ENCODE data around the gene SSPN. TPM values are rescaled to one million over a fixed set of nuclear protein-coding genes. Genes with fewer than 3 reads are reported as not detected.

The SSPN gene, protein sequence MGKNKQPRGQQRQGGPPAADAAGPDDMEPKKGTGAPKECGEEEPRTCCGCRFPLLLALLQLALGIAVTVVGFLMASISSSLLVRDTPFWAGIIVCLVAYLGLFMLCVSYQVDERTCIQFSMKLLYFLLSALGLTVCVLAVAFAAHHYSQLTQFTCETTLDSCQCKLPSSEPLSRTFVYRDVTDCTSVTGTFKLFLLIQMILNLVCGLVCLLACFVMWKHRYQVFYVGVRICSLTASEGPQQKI
- 0.33 to 0.84 TPM (median 0.58 TPM) in 5 replicates for total RNA-seq (2022; extraction: Qiagen RNA extraction; ENCODE audit: low read depth)

DNA sequence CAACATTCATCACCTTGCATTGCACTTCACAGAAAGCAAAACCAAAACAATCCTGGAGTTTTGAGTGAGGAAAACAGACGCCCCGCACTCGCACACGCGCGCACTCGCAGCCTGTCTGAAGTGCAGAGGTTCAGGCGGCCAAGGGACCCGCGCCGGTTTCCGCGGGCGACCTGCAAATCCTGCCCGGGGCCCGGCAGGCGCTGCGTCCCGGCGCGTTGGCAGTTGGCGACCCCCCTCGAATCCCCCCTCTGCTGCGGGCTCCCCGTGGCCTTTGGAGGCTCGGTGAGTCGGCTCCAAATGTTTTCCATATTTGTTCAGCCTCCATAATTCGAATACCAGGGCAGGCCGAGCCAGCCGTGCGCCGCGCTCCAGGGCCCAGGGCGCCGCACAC lies at the start of gene SSPN:
Gene SSPN (plus strand): TSS at position 324 of the 391 bp plus-strand sequence. CDS start 100 bp downstream, outside the sequence.

Other genes with a start within 250 kb of the SSPN start
- 6.0 to 13.0 TPM (median 8.9 TPM) in 5 replicates for gene RASSF8, start 236.9 kb upstream of the SSPN start, total RNA-seq (2022; extraction: Qiagen RNA extraction; ENCODE audit: low read depth)
- 0.57 to 2.4 TPM (median 0.97 TPM) in 5 replicates for gene BHLHE41, start 70.5 kb upstream of the SSPN start, total RNA-seq (2022; extraction: Qiagen RNA extraction; ENCODE audit: low read depth)

Measured in A549 treated with CpdA at 1 μM for 4 hours (cell line).